Smooth muscle cell (in vitro differentiated cells): Measurements from ENCODE around the gene TRAF3. TPM values are rescaled to one million over a fixed set of nuclear protein-coding genes. Genes with fewer than 3 reads are reported as not detected.

Experiments
- DNase-seq: peaks from one replicate; lab custom pipeline; 2025; ENCODE audit not compliant: unreplicated experiment; lab: John Stamatoyannopoulos, UW
- H2AFZ ChIP-seq: fragments of 200-600 bp; sonication (generic); 2 replicates; pipeline ENCODE4 v1.6.0; 2016; ENCODE audit warnings: antibody characterized with exemption, low read depth, mild to moderate bottlenecking
- H3F3A ChIP-seq: fragments of 200-600 bp; sonication (generic); 2 replicates; pipeline ENCODE4 v1.6.0; 2017; ENCODE audit warnings: antibody characterized with exemption, low read depth
- H3K27ac ChIP-seq: fragments of 200-600 bp; sonication (generic); 2 replicates; pipeline ENCODE4 v1.5.1; 2016; ENCODE audit warnings: low read depth, mild to moderate bottlenecking
- H3K27me3 ChIP-seq: fragments of 200-600 bp; sonication (generic); 2 replicates; pipeline ENCODE4 v1.6.1; 2016; ENCODE audit warnings: low read depth, mild to moderate bottlenecking
- H3K36me3 ChIP-seq: fragments of 200-600 bp; sonication (generic); 2 replicates; pipeline ENCODE4 v1.5.1; 2016; ENCODE audit warnings: low read depth
- H3K4me1 ChIP-seq: fragments of 200-600 bp; sonication (generic); 2 replicates; pipeline ENCODE4 v1.5.1; 2016; ENCODE audit warnings: low read depth
- H3K4me2 ChIP-seq: fragments of 200-600 bp; sonication (generic); 2 replicates; pipeline ENCODE4 v1.6.0; 2016; ENCODE audit warnings: mild to moderate bottlenecking
- H3K4me3 ChIP-seq: fragments of 200-600 bp; sonication (generic); 2 replicates; pipeline ENCODE4 v1.5.1; 2016; ENCODE audit warnings: mild to moderate bottlenecking
- H3K79me2 ChIP-seq: fragments of 200-600 bp; sonication (generic); 2 replicates; pipeline ENCODE4 v1.6.0; 2016; ENCODE audit warnings: low read depth, mild to moderate bottlenecking
- H3K9ac ChIP-seq: fragments of 200-600 bp; sonication (generic); 2 replicates; pipeline ENCODE4 v1.6.0; 2016; ENCODE audit warnings: low read depth
- H3K9me3 ChIP-seq: fragments of 200-600 bp; sonication (generic); replicated peaks from 2 replicates; pipeline ENCODE4 v1.5.1; 2016; ENCODE audit warnings: low read depth
- H4K20me1 ChIP-seq: fragments of 200-600 bp; sonication (generic); 2 replicates; pipeline ENCODE4 v1.6.0; 2016; ENCODE audit warnings: low read depth
- WGBS: methylation state at CpG from one replicate; pipeline ENCODE4 v1.1.7; 2016; ENCODE audit warnings: low lambda C conversion rate; 5-methylcytosine and 5-hydroxymethylcytosine counted together
- polyA plus RNA-seq: library from polyadenylated mRNA; unstranded; fragments of >200 nt; fragmentation: Nextera tagmentation; extraction: Ambion mirVana; gene quantifications from 2 replicates; pipeline ENCODE4 v1.2.1, GENCODE V29; 2016
- total RNA-seq: library from RNA; depleted of rRNA; stranded (reverse); fragments of >200 nt; gene quantifications from 2 replicates; pipeline ENCODE4 v1.2.3, GENCODE V29; 2014
- TF ChIP-seq, protein P1 (sequence below): fragments of 200-600 bp; sonication (generic); IDR thresholded peaks from 2 replicates; pipeline ENCODE4 v1.5.1; 2017; ENCODE audit warnings: borderline replicate concordance, mild to moderate bottlenecking, antibody characterized with exemption; ENCODE audit not compliant: insufficient read depth, poor library complexity, severe bottlenecking

TRAF3 gene
- total and polyA plus RNA-seq, 2 experiments from 2014 or later = 9.4 to 24.6 TPM

DNA sequence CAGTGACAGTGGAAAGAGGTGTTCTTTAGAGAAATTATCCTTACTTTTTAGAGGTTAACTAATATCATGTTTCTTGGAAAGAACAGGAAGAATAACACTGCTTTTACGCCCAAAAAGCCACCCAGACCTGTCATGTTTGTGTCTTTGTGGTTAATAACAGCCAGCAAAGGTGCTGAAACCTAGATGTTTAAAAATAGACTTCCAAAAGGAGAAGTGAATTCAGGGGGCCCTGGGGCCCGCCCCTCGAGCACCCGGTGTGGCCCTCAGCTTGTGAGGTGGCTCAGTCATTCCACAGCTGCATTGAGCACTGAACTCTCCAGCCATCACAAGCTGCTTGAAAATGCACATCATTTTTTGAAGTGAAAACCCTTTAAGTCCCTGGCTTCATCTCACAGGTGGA, 124.4 kb downstream of the TRAF3 start:
- no peaks in the 10 kb centered on the region for H3F3A ChIP-seq
- no peaks in the 10 kb centered on the region for H3K4me1 ChIP-seq
- H3K9me3 ChIP-seq = no peaks in the 10 kb centered on the region
- no peaks in the 10 kb centered on the region for H3K27me3 ChIP-seq
- H3K4me2 ChIP-seq = no peak overlapping the region
- no peak overlapping the region for H3K4me3 ChIP-seq
- peaks cover 4% of the 10 kb centered on the region for H4K20me1 ChIP-seq
- 100% methylated on average over 4 of the region's 4 CpGs for WGBS
- DNase-seq = no peak
- no peak overlapping the region for H3K9ac ChIP-seq
- no peaks in the 10 kb centered on the region for H3K79me2 ChIP-seq
- TF ChIP-seq, protein P1, sequence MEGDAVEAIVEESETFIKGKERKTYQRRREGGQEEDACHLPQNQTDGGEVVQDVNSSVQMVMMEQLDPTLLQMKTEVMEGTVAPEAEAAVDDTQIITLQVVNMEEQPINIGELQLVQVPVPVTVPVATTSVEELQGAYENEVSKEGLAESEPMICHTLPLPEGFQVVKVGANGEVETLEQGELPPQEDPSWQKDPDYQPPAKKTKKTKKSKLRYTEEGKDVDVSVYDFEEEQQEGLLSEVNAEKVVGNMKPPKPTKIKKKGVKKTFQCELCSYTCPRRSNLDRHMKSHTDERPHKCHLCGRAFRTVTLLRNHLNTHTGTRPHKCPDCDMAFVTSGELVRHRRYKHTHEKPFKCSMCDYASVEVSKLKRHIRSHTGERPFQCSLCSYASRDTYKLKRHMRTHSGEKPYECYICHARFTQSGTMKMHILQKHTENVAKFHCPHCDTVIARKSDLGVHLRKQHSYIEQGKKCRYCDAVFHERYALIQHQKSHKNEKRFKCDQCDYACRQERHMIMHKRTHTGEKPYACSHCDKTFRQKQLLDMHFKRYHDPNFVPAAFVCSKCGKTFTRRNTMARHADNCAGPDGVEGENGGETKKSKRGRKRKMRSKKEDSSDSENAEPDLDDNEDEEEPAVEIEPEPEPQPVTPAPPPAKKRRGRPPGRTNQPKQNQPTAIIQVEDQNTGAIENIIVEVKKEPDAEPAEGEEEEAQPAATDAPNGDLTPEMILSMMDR = no peak
- no peak overlapping the region for H3K27ac ChIP-seq
- no peaks in the 10 kb centered on the region for H3K36me3 ChIP-seq
- H2AFZ ChIP-seq = no peak overlapping the region

DNA sequence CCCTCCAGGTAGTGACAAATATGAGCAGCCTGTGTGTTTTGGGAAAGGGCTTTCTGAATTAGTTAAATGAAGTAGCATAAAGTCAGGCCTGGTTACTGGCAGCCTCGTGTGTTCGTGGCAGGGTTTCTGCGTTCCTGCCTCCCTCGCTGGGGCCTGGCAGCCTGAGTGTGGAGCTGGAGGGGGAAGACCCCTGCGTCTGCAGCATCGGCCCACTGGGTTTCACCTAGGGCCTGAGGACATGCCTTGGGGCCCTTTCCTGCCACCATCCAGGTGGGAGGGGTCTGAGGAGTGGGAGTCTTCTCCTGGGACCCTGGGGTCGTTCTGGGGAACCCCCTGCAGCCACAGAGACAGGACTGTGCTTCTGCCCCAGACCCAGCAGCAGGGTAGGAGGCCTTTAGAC, 124.8 kb downstream of the TRAF3 start:
- DNase-seq = no peak
- Histone ChIP-seq H3K36me3 (no peaks in the 10 kb centered on the region), H3K4me3 (no peak overlapping the region), H3K79me2 (no peaks in the 10 kb centered on the region), H3K9ac (no peak overlapping the region), H3F3A (no peaks in the 10 kb centered on the region), H3K4me2 (no peak overlapping the region), H3K9me3 (no peaks in the 10 kb centered on the region), H3K27ac (no peak overlapping the region), H3K27me3 (no peaks in the 10 kb centered on the region), H3K4me1 (no peaks in the 10 kb centered on the region), H4K20me1 (no peaks in the 10 kb centered on the region), H2AFZ (no peak overlapping the region)
- 93% methylated on average over 7 of the region's 7 CpGs for WGBS
- TF ChIP-seq, protein P1 = no peak

DNA sequence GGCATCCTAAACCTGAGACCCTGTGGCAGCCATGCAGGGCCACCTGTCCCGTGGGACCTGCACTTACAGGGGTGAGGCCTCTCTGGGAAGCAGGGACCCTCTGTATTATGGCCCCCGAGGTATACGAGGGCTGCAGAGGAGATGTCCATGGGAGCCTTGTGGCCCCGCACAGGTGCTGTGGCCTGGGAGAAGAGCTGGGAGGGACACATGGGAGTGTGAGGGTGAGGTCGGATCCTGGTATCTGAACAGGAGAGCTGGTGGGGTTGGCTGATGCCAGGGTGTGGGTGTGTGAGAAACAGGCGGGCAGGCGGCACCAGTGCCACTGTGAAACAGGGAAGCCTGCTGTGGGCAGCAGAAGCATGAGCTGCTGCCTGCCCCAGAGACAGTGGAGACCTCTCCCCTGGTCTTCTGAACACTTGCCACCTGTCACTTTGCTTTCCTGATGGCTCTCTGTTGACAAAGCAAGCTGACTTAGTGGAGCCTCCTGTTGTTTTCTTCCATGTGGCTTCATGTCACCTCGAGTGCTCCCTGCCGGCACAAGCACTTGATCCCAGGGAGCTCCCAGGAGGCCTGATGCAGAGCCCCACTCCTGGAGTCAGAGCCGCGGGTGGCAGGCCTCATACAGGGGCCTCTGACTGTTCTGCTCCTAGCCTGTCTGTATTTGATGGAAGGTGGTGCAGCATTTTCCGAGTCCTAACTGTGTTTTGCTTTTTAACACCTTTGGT, 125.4 kb downstream of the TRAF3 start:
- Histone ChIP-seq H4K20me1 (no peaks in the 10 kb centered on the region), H3K4me2 (no peak overlapping the region), H3K36me3 (no peaks in the 10 kb centered on the region), H3K79me2 (no peaks in the 10 kb centered on the region), H3K4me3 (no peak overlapping the region), H3K4me1 (no peaks in the 10 kb centered on the region), H3F3A (no peaks in the 10 kb centered on the region), H3K27me3 (no peaks in the 10 kb centered on the region), H3K9ac (no peak overlapping the region), H3K27ac (no peak overlapping the region), H2AFZ (no peak overlapping the region), H3K9me3 (no peaks in the 10 kb centered on the region)
- TF ChIP-seq, protein P1 = no peak
- DNase-seq = no peak
- 98% methylated on average over 12 of the region's 12 CpGs for WGBS
